H1 (cell line): ENCODE measurements around the gene PAQR5. TPM values are rescaled to one million over a fixed set of nuclear protein-coding genes. Genes with fewer than 3 reads are reported as not detected.
A peak's percentile ranks its signal among the peaks of the same experiment; 100 is the strongest.

Experiments
- ASH2L ChIP-seq: fragments of 200-600, 300-600 bp; sonication (generic); IDR thresholded peaks from one replicate; pipeline ENCODE4 v1.7.1; 2017; ENCODE audit warnings: low read length
- CBX5 ChIP-seq: fragments of 300-800, 300-1000 bp; sonication (generic); IDR thresholded peaks from 2 replicates; pipeline ENCODE4 v1.7.1; 2016; ENCODE audit warnings: antibody characterized with exemption, low read length, low read depth
- FOSL1 ChIP-seq: IDR thresholded peaks from 2 replicates; pipeline ENCODE4 v1.6.1; 2011; ENCODE audit warnings: mild to moderate bottlenecking, low read depth, low read length, moderate library complexity; ENCODE audit not compliant: insufficient read depth
- GABPA ChIP-seq: IDR thresholded peaks from 2 replicates; pipeline ENCODE4 v1.6.1; 2011; ENCODE audit warnings: mild to moderate bottlenecking, low read length, moderate library complexity, borderline replicate concordance; ENCODE audit not compliant: insufficient read depth
- NANOG ChIP-seq: IDR thresholded peaks from 2 replicates; pipeline ENCODE4 v1.6.1; 2011; ENCODE audit warnings: low read length, low read depth, mild to moderate bottlenecking, inconsistent platforms; ENCODE audit not compliant: insufficient read depth, poor library complexity, severe bottlenecking
- POLR2A ChIP-seq, 2 experiments: IDR thresholded peaks; 1 replicate in 1 of 2; 2 replicates in 1 of 2; pipeline ENCODE4 v1.6.1; 2011; ENCODE audit warnings: low read depth in 2 of 2, low read length in 2 of 2, mild to moderate bottlenecking in 2 of 2; ENCODE audit errors: control extremely low read depth in 1 of 2
- POLR2AphosphoS5 ChIP-seq: IDR thresholded peaks from 2 replicates; pipeline ENCODE4 v1.6.1; 2011; ENCODE audit warnings: low read depth, low read length
- RFX5 ChIP-seq: IDR thresholded peaks from 2 replicates; pipeline ENCODE4 v1.6.1; 2011; ENCODE audit warnings: low read depth, low read length, improper control_type of control experiment, borderline replicate concordance
- SIN3A ChIP-seq, 2 experiments: IDR thresholded peaks in 1 of 2; conservative IDR thresholded peaks in 1 of 2; 2 replicates each; pipeline ENCODE4 v1.6.1; 2011 to 2012; ENCODE audit warnings: low read length in 2 of 2, improper control_type of control experiment in 1 of 2, low read depth in 1 of 2, mild to moderate bottlenecking in 1 of 2
- SUZ12 ChIP-seq: fragments of 200-600 bp; sonication (generic); IDR thresholded peaks from 2 replicates; pipeline ENCODE4 v1.6.1; 2012; ENCODE audit warnings: mild to moderate bottlenecking, inconsistent platforms, low read length, moderate library complexity, mixed read lengths
- polyA plus RNA-seq, 7 experiments: library from polyadenylated mRNA; depleted of rRNA in 3 of 7; stranded (reverse) in 5 of 7; unstranded in 2 of 7; fragments of >200 nt in 5 of 7; fragments of 200-250 nt in 2 of 7; gene quantifications; 1 replicate in 5 of 7; 2 replicates in 1 of 7; 4 replicates in 1 of 7; pipeline versions ENCODE4 v1.2.1 to v1.2.3, GENCODE V29; 2011 to 2013; ENCODE audit warnings: missing spikeins in 2 of 7, mixed read lengths in 2 of 7
- total RNA-seq: library from RNA; stranded (reverse); fragmentation: NEBNext Ultra II Directional; extraction: Animal tissue kit (Norgen Biotek cat#: 25700); gene quantifications from 2 replicates; pipeline ENCODE4 v1.2.1, GENCODE V29; 2021
- TF ChIP-seq, protein P1 (sequence below): IDR thresholded peaks from 2 replicates; pipeline ENCODE4 v1.6.1; 2011; ENCODE audit warnings: low read depth, mild to moderate bottlenecking, low read length; ENCODE audit not compliant: insufficient read depth
- TF ChIP-seq, protein P2 (sequence below): IDR thresholded peaks from 2 replicates; pipeline ENCODE4 v1.6.1; 2012; ENCODE audit warnings: inconsistent platforms

PAQR5 gene
- total and polyA plus RNA-seq, 2 of the 8 experiments (the other 6 are each of a cell fraction or from before 2014, with no cell fraction given), result 8.7 to 18.1 TPM

DNA sequence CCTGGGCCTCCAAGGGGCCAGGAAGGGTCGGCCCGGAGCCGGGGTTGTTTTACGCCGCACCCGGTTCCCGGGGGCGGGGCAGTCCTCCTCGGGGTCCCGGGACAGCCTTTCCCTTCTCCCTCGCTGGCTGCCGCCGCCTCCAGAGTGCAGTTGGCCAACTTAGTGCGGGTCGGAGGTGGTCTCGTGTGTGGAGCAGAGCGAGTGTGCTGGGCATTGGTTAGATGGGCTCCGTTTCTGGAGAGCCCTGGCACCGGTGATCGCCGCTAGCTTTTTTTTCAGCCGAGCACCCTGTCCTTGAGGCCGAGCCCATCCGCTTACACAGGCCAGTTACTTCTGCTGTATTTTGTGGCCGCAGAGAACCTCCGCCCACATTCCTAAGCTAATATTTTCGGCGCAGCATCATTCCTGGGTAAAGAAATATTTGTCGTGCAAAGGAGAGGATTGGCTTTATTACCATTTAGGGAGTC lies 116.0 kb downstream of the PAQR5 start (continued):
- TF ChIP-seq ASH2L, result no peak
- TF ChIP-seq SUZ12, result no peak
- peak in 1 of 2 experiments; percentile 14; a peak in 1 of 3 replicates for TF ChIP-seq POLR2A (IDR thresholded peaks at IDR 0.05; ENCODE audit: control extremely low read depth in 1 of 2, low read depth in 2 of 2, low read length in 2 of 2)
- TF ChIP-seq RFX5, result no peak
- peak; percentile 42; the same call in 1 of the 2 replicates for TF ChIP-seq POLR2AphosphoS5
- TF ChIP-seq GABPA, result no peak
- TF ChIP-seq FOSL1, result no peak
- no peak for TF ChIP-seq CBX5
- TF ChIP-seq, protein P1, sequence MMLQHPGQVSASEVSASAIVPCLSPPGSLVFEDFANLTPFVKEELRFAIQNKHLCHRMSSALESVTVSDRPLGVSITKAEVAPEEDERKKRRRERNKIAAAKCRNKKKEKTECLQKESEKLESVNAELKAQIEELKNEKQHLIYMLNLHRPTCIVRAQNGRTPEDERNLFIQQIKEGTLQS, result no peak
- TF ChIP-seq NANOG, result no peak
- TF ChIP-seq, protein P2, sequence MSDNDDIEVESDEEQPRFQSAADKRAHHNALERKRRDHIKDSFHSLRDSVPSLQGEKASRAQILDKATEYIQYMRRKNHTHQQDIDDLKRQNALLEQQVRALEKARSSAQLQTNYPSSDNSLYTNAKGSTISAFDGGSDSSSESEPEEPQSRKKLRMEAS, result no peak
- TF ChIP-seq SIN3A (conservative IDR thresholded peaks at IDR 0.05 in 1 of 2, IDR thresholded peaks at IDR 0.05 in 1 of 2; ENCODE audit: low read depth in 1 of 2, low read length in 2 of 2), result peak in 1 of 2 experiments; percentile 60; a peak in 1 of 4 replicates
